GM12878 (cell line): ENCODE measurements around the gene NRXN3. TPM values are rescaled to one million over a fixed set of nuclear protein-coding genes. Genes with fewer than 3 reads are reported as not detected.

Experiments used
- ATAC-seq: fragments of 200-7000 bp; cut with Tn5 transposase; 3 replicates; pipeline ENCODE4 v1.9.1; 2020; ENCODE audit warnings: mild to moderate bottlenecking, moderate library complexity
- BruUV-seq: library from RNA; stranded (reverse); fragments of 400-500 nt; replicated peaks from 2 replicates; lab custom pipeline; 2021; lab: Mats Ljungman, UMichigan
- CTCF ChIA-PET: fragments of 300-600 bp; sonication (Branson Sonifier 250); formaldehyde crosslinking; extraction: SDS; loops from one replicate; lab custom pipeline; 2021; ENCODE audit warnings: inconsistent platforms; lab: Yijun Ruan, JAX
- POLR2A ChIA-PET: fragments of 350-600 bp; formaldehyde crosslinking; extraction: SDS; loops from one replicate; lab custom pipeline; 2021; ENCODE audit warnings: inconsistent platforms; lab: Charles Lee
- RAD21 ChIA-PET: fragments of 300-600 bp; sonication (Branson Sonifier 250); formaldehyde crosslinking; loops from one replicate; lab custom pipeline; 2023; ENCODE audit warnings: antibody characterized with exemption; ENCODE audit not compliant: unreplicated experiment; lab: Charles Lee
- SMC1A ChIA-PET: fragments of 300-600 bp; sonication (Branson Sonifier 250); formaldehyde crosslinking; loops from one replicate; lab custom pipeline; 2023; ENCODE audit not compliant: unreplicated experiment, uncharacterized antibody; lab: Charles Lee
- DNase-seq: peaks from one replicate; pipeline ENCODE4 v3.0.0-alpha.2; 2011; ENCODE audit warnings: low read depth, low spot score
- FAIRE-seq: peaks from 3 replicates; lab custom pipeline; 2011; peaks lifted over from hg19 to GRCh38; lab: Jason Lieb, UNC
- H2AFZ ChIP-seq: 2 replicates; pipeline ENCODE4 v1.6.0; 2011; ENCODE audit warnings: low read depth, low read length, control low read depth; ENCODE audit not compliant: control insufficient read depth
- H3K27ac ChIP-seq: 2 replicates; pipeline ENCODE4 v1.5.1; 2011; ENCODE audit warnings: control low read depth; ENCODE audit not compliant: control insufficient read depth, insufficient read depth
- H3K27me3 ChIP-seq, 2 experiments: replicated peaks in 1 of 2; 2 replicates each; pipeline versions ENCODE4 v1.6.0 to v1.6.1; 2011; ENCODE audit warnings: low read length in 1 of 2; ENCODE audit not compliant: control insufficient read depth in 2 of 2, insufficient read depth in 2 of 2
- H3K36me3 ChIP-seq, 2 experiments: 2 replicates each; pipeline ENCODE4 v1.5.1; 2011; ENCODE audit warnings: low read length in 1 of 2; ENCODE audit not compliant: control insufficient read depth in 2 of 2, insufficient read depth in 2 of 2
- H3K4me1 ChIP-seq: 2 replicates; pipeline ENCODE4 v1.6.1; 2011; ENCODE audit warnings: mild to moderate bottlenecking, low read length, moderate library complexity, mixed read lengths; ENCODE audit not compliant: control insufficient read depth, insufficient read depth
- H3K4me2 ChIP-seq: 2 replicates; pipeline ENCODE4 v1.6.0; 2011; ENCODE audit warnings: control low read depth; ENCODE audit not compliant: control insufficient read depth, insufficient read depth
- H3K4me3 ChIP-seq: fragments of 200-600 bp; sonication (generic); 2 replicates; pipeline ENCODE4 v1.5.1; 2016
- H3K79me2 ChIP-seq: 2 replicates; pipeline ENCODE4 v1.6.0; 2011; ENCODE audit warnings: low read length; ENCODE audit not compliant: control insufficient read depth, insufficient read depth
- H3K9ac ChIP-seq: 2 replicates; pipeline ENCODE4 v1.8.0; 2011; ENCODE audit warnings: low read length, control low read depth, mixed read lengths; ENCODE audit not compliant: control insufficient read depth, insufficient read depth
- H3K9me3 ChIP-seq: replicated peaks from 3 replicates; pipeline ENCODE4 v1.5.1; 2011; ENCODE audit warnings: mild to moderate bottlenecking, low read length; ENCODE audit not compliant: control insufficient read depth, insufficient read depth
- H4K20me1 ChIP-seq: 2 replicates; pipeline ENCODE4 v1.6.0; 2011; ENCODE audit not compliant: control insufficient read depth, insufficient read depth
- CBX5 ChIP-seq: sonication (generic); IDR thresholded peaks from 2 replicates; pipeline ENCODE4 v1.6.1; 2016; ENCODE audit warnings: low read depth, moderate library complexity, mild to moderate bottlenecking, inconsistent platforms
- EGR1 ChIP-seq, 2 experiments: IDR thresholded peaks; 1 replicate in 1 of 2; 2 replicates in 1 of 2; pipeline ENCODE4 v1.6.1; 2011 to 2012; ENCODE audit warnings: low read depth in 2 of 2, low read length in 2 of 2, borderline replicate concordance in 1 of 2, mild to moderate bottlenecking in 1 of 2, moderate library complexity in 1 of 2
- EP300 ChIP-seq, 2 experiments: fragments of 150-350 bp in 1 of 2; IDR thresholded peaks; 2 replicates each; pipeline ENCODE4 v1.6.1; 2011 to 2012; ENCODE audit warnings: low read depth in 2 of 2, low read length in 2 of 2, borderline replicate concordance in 1 of 2, improper control_type of control experiment in 1 of 2, inconsistent platforms in 1 of 2; ENCODE audit not compliant: control insufficient read depth in 1 of 2
- RAD21 ChIP-seq: IDR thresholded peaks from 2 replicates; pipeline ENCODE4 v1.6.1; 2011; ENCODE audit warnings: mild to moderate bottlenecking, low read depth, low read length, moderate library complexity; ENCODE audit not compliant: insufficient read depth
- RFX5 ChIP-seq: IDR thresholded peaks from 2 replicates; pipeline ENCODE4 v1.6.1; 2011; ENCODE audit warnings: low read depth, low read length, improper control_type of control experiment
- SMAD5 ChIP-seq: IDR thresholded peaks from 2 replicates; pipeline ENCODE4 v1.6.1; 2016; ENCODE audit warnings: antibody characterized with exemption, low read depth
- SMARCA5 ChIP-seq: fragments of 450-650 bp; IDR thresholded peaks from 2 replicates; pipeline ENCODE4 v1.6.1; 2017; ENCODE audit warnings: mild to moderate bottlenecking
- SMC3 ChIP-seq: IDR thresholded peaks from 2 replicates; pipeline ENCODE4 v1.6.1; 2011; ENCODE audit warnings: low read length, improper control_type of control experiment, borderline replicate concordance
- SPI1 ChIP-seq: IDR thresholded peaks from 2 replicates; pipeline ENCODE4 v1.6.1; 2011; ENCODE audit warnings: low read depth, mild to moderate bottlenecking, low read length, moderate library complexity, borderline replicate concordance; ENCODE audit not compliant: insufficient read depth
- SREBF2 ChIP-seq: IDR thresholded peaks from 2 replicates; pipeline ENCODE4 v1.6.1; 2012; ENCODE audit warnings: mild to moderate bottlenecking, low read length
- TCF7 ChIP-seq: IDR thresholded peaks from 2 replicates; pipeline ENCODE4 v1.6.1; 2014; ENCODE audit warnings: antibody characterized with exemption, borderline replicate concordance
- YY1 ChIP-seq: IDR thresholded peaks from 2 replicates; pipeline ENCODE4 v1.6.1; 2011; ENCODE audit warnings: low read depth, mild to moderate bottlenecking, low read length
- ZNF24 ChIP-seq: fragments of 450-650 bp; IDR thresholded peaks from 2 replicates; pipeline ENCODE4 v1.6.1; 2017; ENCODE audit warnings: antibody characterized with exemption, mild to moderate bottlenecking
- ZNF384 ChIP-seq: IDR thresholded peaks from 2 replicates; pipeline ENCODE4 v1.6.1; 2012; ENCODE audit warnings: low read depth, mild to moderate bottlenecking, low read length, improper control_type of control experiment, borderline replicate concordance
- ZNF622 ChIP-seq: fragments of 450-650 bp; IDR thresholded peaks from 2 replicates; pipeline ENCODE4 v1.6.1; 2017; ENCODE audit warnings: mild to moderate bottlenecking, inconsistent platforms
- WGBS: methylation state at CpG from one replicate; pipeline ENCODE4 v1.1.6; 2016; ENCODE audit warnings: low lambda C conversion rate; ENCODE audit not compliant: insufficient replicate concordance, insufficient coverage; ENCODE audit errors: missing lambda C conversion rate; 5-methylcytosine and 5-hydroxymethylcytosine counted together
- in situ Hi-C: fragments of 300-500 bp; cut with MboI; formaldehyde crosslinking; loops from 9 replicates; pipeline ENCODE4 v1.14.3; 2018; ENCODE audit warnings: mixed read lengths
- intact Hi-C: fragments of 100-400 bp; cut with micrococcal nuclease; formaldehyde crosslinking; loops from one replicate; pipeline ENCODE4 v1.14.2; 2022; ENCODE audit not compliant: unreplicated experiment
- polyA plus RNA-seq, 11 experiments: library from polyadenylated mRNA; depleted of rRNA in 4 of 11; unstranded in 6 of 11; stranded (reverse) in 5 of 11; fragments of >200 nt; fragmentation: Nextera tagmentation in 4 of 11; fragmentation: Illumina TruSeq in 1 of 11; extraction: Ambion mirVana in 4 of 11; extraction: Trizol in 1 of 11; gene quantifications; 1 replicate in 1 of 11; 2 replicates in 10 of 11; pipeline versions ENCODE4 v1.2.1 to v1.2.3, GENCODE V29; 2011 to 2016; ENCODE audit warnings: inconsistent platforms in 2 of 11, missing spikeins in 2 of 11, low read depth in 1 of 11
- total RNA-seq, 4 experiments: library from RNA; depleted of rRNA in 3 of 4; stranded (reverse); fragments of >200 nt in 3 of 4; fragmentation: Illumina TruSeq in 1 of 4; extraction: Trizol in 1 of 4; gene quantifications; 2 replicates each; pipeline versions ENCODE4 v1.2.1 to v1.2.3, GENCODE V29; 2013 to 2021

Gene NRXN3
- total and polyA plus RNA-seq, 10 of the 15 experiments (the other 5 are each of a cell fraction or from before 2014, with no cell fraction given) = 0.52 to 3.3 (median 1.4) TPM

DNA sequence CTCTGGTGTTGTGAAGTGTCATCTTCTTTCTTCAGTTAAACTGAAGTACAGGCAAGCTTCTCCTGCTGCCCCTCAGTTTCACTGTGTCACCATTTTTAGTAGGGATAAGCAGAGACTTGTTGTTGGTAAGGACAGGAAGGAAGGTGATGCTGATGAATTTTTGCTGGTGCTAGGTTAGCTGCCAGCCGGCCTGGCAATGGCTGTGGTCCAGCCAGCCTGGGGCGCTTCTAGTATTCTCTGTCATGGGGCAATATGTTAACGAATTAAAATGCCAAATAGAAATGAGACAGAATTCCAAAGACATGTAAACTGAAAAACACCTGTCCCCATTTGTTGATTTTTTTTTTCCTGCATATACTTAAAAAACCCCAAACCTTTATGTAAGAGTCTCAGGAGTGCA, 1438.3 kb downstream of the NRXN3 start (continued):
- no peak for TF ChIP-seq EGR1 (IDR thresholded peaks at IDR 0.05; ENCODE audit: borderline replicate concordance in 1 of 2, low read depth in 2 of 2, low read length in 2 of 2)
- TF ChIP-seq ZNF622 = no peak
- no peak for TF ChIP-seq ZNF384
- TF ChIP-seq YY1 = no peak
- TF ChIP-seq SPI1 = no peak

DNA sequence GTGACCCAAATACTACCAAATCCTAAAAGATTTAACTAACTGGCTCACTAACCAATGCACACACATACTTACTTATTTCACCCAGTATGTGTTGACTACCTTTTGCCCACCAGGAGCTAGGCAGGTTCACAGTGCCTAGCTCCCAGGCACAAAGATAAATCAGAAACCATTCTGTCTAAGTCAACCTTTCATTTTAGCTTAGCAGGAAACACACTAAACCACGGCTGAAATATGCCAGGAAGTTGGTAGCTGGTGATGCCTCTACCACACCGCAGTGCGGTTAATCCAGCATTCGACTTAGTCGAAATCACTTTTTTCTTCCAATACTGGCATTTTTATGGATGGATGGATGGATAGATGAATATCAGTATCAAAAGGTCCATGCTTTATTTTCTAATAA, 1443.5 kb downstream of the NRXN3 start:
- Histone ChIP-seq H3K27ac (no peak overlapping the region), H4K20me1 (no peaks in the 10 kb centered on the region), H3K79me2 (no peaks in the 10 kb centered on the region), H3K36me3 (no peaks in the 10 kb centered on the region), H3K4me2 (no peak overlapping the region), H3K9ac (no peak overlapping the region), H3K4me1 (no peaks in the 10 kb centered on the region), H3K9me3 (no peaks in the 10 kb centered on the region; the same call in 2 of the 3 replicates), H3K4me3 (no peak overlapping the region), H3K27me3 (no peaks in the 10 kb centered on the region), H2AFZ (no peak overlapping the region)
- ATAC-seq (no peak), DNase-seq (no peak), FAIRE-seq (no peak)
- intact Hi-C loops (no loop called here), in situ Hi-C loops (no loop called here)
- BruUV-seq = no TSS peak
- no peak for TF ChIP-seq SMC3
- no peak for TF ChIP-seq ZNF24
- no peak for TF ChIP-seq CBX5
- no peak for TF ChIP-seq EP300 (IDR thresholded peaks at IDR 0.05; ENCODE audit: borderline replicate concordance in 1 of 2, control insufficient read depth in 1 of 2, low read depth in 2 of 2, low read length in 2 of 2)
- no peak for TF ChIP-seq SMARCA5
- no peak for TF ChIP-seq SREBF2
- no peak for TF ChIP-seq TCF7
- no peak for TF ChIP-seq RAD21
- TF ChIP-seq RFX5 = no peak
- no peak for TF ChIP-seq SMAD5
- RAD21 ChIA-PET = no interaction called here
- SMC1A ChIA-PET = no interaction called here
- POLR2A ChIA-PET = no interaction called here
- WGBS = 59% methylated on average over 5 of the region's 5 CpGs
- CTCF ChIA-PET = no interaction called here
